KBM-7 (cell line): ENCODE data around the gene MZB1.
"Not testable (repeated sequence)": the region's sequence is repeated elsewhere in the genome, so short reads cannot be mapped to it uniquely, and the experiment has no call there.

Experiments
- DNase-seq: peaks from one replicate; pipeline ENCODE4 v3.0.0-alpha.2; 2015
- in situ Hi-C: fragments of 300-500 bp; cut with MboI; formaldehyde crosslinking; loops from 2 replicates; pipeline ENCODE4 v1.14.3; 2020; ENCODE audit warnings: low sequenced_read_pairs, low pct_unique_long_range_greater_than_20kb, mixed read lengths

The MZB1 gene

DNA sequence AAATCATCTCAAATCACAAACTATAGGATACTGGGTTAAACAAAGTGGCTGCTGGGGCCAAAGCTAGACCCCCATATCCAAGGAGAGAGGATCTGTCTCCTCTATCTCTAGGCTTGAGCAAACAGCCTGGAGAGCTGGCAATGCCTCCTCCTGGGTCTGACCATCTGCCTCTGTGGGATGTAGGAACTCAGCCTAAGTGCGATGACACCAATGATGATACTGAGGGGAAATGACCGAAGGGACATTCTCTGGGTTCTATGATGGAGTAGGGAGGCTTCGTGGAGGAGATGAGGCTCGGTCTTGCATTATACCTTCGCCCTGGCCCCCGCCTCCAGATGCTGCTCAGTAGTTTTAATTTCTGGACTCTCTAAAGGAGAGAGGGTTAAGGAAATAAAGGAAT lies 23.4 kb upstream of the MZB1 start:
- in situ Hi-C loops, result no loop called here

GRCh38 chr5:139410993-139411828 lies 21.5 kb upstream of the MZB1 start:
- in situ Hi-C loops, result no loop called here
- no peak for DNase-seq

More for the DNA sequence above, 23.4 kb upstream of the MZB1 start:
- no peak for DNase-seq

DNA sequence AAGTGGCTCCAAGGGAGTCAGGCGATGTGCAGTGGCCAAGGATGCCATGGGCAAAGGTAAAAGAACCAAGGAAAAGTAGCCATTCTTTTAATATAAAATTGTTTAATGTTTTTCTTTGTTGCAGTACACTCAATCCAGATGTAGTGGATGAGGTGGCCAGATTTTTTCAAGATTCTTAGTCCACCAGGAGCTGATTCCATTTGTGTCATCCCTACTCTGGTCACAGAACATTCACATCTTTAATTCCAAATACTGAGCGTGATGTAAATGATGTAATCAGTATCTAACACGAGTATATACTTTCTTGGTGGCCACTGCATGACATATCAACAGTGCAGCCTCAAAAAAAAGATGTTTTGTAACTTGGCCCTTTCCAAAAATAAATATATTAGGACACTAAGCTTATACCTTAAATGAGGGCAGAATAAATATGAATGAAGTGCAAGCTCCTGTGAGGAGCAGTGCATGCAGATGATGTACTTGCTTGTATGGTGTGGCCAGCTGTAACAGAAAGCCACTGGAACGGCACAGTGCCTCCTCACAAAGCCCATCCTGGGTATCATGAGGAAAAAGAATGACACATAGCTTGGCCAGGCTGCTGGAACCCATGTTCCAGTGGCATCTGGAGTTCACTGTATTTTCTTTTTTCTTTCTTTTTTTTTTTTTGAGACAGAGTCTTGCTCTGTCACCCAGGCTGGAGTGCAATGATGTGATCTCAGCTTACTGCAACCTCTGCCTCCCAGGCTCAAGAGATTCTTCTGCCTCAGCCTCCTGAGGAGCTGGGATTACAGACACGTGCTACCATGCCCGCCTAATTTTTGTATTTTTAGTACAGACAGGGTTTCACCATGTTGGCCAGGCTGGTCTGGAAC lies 20.6 kb upstream of the MZB1 start:
- in situ Hi-C loops, result no loop called here

GRCh38 chr5:139409116-139409515 lies 19.4 kb upstream of the MZB1 start:
- in situ Hi-C loops, DNase-seq: not testable (repeated sequence)

More for the DNA sequence above, 20.6 kb upstream of the MZB1 start:
- no peak for DNase-seq

- in situ Hi-C loops, result no loop called here
- no peak for DNase-seq
Observed at GRCh38 chr5:139408191-139408590, 18.5 kb upstream of the MZB1 start.

GRCh38 chr5:139407517-139407916 lies 17.8 kb upstream of the MZB1 start:
- in situ Hi-C loops, result no loop called here
- peak; percentile 67 for DNase-seq

DNA sequence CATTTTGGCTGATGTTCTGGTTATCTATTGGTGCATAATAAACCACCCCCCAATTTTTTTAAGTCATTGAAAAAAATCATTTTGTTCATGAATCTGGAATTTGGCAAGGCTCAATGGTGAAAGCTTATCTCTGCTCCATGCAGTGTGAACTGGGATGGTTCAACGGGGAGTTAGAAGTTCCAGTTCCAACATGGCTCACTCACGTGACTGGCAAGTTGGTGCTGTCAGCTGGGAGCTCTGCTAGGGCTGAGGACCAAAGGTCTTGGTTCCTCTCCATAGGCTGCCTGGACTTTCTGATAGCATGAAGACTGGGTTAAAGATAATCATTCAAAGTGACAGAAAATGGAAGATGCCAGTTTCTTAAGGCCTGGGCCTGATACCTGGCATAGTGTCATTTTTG lies 17.2 kb upstream of the MZB1 start:
- in situ Hi-C loops, result no loop called here
- DNase-seq, result no peak

DNA sequence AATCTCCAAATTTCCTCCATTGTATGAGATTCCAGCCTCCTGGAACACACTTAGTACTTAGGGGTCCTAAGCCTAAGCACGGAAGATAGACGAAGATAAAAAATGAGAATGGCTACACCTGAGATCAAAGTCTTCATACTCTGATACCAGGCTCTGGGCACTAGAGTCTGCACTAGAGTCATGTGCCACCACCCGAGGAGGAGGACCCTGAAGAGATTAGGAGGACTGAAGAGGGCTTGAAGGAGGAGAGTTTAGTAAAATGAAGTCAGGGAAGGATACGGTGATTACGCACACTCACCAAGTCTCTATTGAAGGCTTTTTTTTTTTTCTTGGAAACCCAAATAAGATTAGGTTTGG lies 14.7 kb upstream of the MZB1 start:
- DNase-seq, result no peak
- in situ Hi-C loops, result no loop called here

GRCh38 chr5:139403787-139404483 lies 14.2 kb upstream of the MZB1 start, which contains the start of gene SPATA24:
TSS of gene SPATA24 (minus strand) at chr5:139404089. CDS start at chr5:139404060, 29 bp downstream.
- in situ Hi-C loops, result no loop called here
- DNase-seq, result peak; percentile 99

- DNase-seq, result no peak
- in situ Hi-C loops, result no loop called here
Observed at GRCh38 chr5:139403418-139403786, 13.7 kb upstream of the MZB1 start.

DNA sequence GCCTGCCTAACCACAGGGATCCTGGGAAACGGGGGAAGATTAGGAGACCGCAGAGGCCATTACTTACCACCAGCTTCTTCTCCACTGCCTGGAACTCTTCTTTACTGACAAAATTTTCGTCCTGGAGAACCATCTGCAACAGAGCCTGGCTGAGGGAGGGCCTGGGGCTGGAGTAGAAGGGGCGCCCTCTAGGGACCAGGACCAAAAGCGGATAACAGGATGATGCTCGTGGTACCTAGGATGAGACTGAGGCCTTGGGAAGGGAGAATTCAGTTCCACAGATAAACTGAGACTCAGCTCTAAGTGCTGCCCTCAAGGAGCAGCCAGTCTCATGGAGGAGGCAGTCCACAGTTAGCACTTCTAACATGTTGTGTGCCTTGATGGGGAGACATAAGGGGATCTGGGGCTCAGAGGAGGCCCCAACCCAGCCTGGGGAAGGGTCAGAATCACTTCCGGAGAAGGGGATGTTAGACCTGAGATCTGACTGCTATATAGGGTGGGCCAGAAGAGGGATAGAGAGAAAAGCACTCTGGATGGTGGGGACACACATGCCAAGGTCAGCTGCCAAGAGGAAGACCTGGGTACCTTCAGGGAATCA lies 12.9 kb upstream of the MZB1 start:
- peak; percentile 71 for DNase-seq
- in situ Hi-C loops, result no loop called here

DNA sequence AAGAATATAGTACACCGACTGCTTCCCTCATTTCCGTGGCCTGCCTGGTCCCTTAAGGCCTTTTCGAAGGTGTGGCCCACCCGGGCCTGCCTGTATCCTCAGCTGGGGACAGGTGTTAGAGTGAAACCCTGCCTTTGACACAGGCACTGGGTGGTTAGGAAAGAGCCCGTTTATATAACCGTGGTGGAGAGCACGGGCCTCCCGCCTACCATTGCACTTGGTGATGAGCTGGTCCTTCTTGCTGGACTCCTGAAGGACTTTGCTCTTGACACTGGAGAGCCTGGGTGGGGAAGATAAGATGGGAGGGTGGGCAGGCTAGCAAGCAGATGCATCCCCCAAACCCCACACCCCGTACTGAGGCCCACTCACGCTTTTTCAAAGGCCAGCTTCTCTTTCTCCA lies 11.8 kb upstream of the MZB1 start:
- no peak for DNase-seq
- in situ Hi-C loops, result no loop called here

DNA sequence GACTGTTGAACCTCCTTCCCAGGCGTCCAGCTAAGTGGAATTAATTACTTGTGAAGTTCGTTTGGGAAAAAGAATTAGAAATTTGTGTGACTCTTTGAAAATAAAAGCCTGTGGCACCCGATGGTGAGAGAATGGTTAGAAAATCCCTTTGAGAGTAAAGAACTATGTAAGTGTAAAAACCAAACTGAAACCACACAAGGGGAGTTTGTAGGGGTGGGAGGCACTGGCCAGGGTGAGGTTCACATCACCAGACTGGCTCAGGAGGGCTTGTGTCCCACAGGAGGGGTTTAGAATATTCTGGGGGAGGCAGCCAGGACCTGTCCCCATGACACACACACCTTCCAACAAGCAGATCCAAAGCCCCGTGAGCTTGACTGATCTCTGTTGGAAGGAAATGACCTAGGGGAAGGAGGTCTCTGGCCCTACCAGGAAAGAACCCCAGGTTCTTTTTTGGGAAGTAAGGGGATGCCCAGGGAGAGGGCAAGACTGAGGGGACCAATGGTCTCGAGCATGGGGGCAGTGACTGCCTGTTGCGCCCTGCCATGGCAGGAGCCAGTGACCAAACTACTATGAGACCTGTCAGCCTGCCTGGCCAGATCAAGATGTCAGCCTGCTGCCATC lies 9.9 kb upstream of the MZB1 start:
- in situ Hi-C loops, result no loop called here
- no peak for DNase-seq

- no peak for DNase-seq
- in situ Hi-C loops, result no loop called here
Observed at GRCh38 chr5:139397921-139398320, 8.2 kb upstream of the MZB1 start.

DNA sequence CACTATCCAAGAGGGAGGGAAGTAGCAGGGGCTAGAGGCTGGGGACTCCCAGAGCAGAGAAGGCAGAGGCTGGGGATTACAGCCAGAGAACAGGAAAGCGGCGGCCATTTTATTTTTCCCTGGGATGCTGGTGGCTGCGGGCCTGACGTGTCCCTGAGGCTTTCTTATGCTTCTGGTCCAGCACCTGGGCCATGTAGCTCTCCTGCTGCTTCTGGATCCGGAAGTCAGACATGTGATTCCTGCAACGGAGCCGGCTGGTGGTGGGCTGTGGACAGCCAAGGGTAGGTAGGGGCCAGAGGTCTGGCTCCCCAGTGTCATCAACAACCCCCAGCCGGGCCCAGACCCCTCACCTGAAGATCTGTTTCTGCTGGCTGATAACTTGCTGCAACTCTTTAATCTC lies 7.0 kb upstream of the MZB1 start:
- no peak for DNase-seq
- in situ Hi-C loops, result no loop called here

DNA sequence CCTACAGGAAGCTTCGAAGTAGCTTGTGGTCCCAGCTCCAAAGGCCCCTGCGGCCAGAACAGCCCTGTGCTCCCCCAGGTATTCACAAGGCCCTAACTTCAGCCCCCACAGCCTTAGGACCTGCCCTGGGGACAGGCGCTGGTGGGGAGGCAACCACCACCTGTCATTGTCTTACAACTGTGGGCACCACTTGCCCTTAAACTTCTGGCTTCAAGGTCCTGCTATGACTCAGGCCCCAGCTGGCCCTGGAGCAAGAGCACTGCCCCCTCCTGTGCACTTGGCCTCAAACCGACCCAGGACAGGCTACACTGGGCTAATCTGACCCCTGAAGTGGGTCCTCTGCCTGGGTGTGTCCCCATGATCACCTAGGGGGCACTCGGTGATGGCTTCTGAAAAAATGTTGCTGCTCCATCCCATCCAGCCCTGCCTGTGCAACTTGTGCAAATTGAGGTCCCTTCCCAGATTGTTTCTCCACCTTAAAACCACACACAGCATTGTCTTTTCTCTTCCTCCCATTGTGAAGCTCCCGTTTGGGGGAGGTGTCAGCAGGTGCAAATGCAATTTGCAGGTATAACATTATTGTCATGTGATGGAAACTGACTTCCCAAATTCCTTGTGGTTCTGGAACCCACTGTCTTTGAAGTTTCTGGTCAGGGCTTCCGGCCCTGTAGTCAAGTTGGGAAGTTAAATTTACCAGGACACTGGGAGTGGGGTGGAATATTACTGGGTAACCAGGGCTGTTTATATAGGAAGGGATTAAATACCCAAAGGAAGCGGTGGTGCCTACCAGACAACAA lies 6.3 kb upstream of the MZB1 start:
- in situ Hi-C loops, result no loop called here

GRCh38 chr5:139394654-139395566 lies 5.2 kb upstream of the MZB1 start, which contains the start of gene PROB1:
TSS of gene PROB1 (minus strand) at chr5:139395104. CDS start at chr5:139395081, 23 bp downstream.
- DNase-seq, result no peak
- in situ Hi-C loops, result no loop called here

More for the DNA sequence above, 6.3 kb upstream of the MZB1 start:
- DNase-seq, result no peak
